HepG2 (cell line): ENCODE measurements around the gene TRERF1. TPM values are rescaled to one million over a fixed set of nuclear protein-coding genes. Genes with fewer than 3 reads are reported as not detected.

Experiments used
- ATAC-seq: fragments of 200-7000 bp; cut with Tn5 transposase; 3 replicates; pipeline ENCODE4 v1.9.1; 2020; ENCODE audit warnings: mild to moderate bottlenecking, moderate library complexity
- BruUV-seq: library from RNA; stranded (reverse); fragments of 400-500 nt; replicated peaks from 2 replicates; lab custom pipeline; 2021; lab: Mats Ljungman, UMichigan
- CTCF ChIA-PET: fragments of 300-600 bp; formaldehyde crosslinking; extraction: SDS; loops from one replicate; lab custom pipeline; 2021; ENCODE audit warnings: low total read pairs, inconsistent platforms, low intra/inter-chr PET ratio; lab: Yijun Ruan, JAX
- POLR2A ChIA-PET: fragments of 350-600 bp; sonication (Branson Sonifier 250); formaldehyde crosslinking; loops from one replicate; lab custom pipeline; 2020; ENCODE audit warnings: antibody characterized with exemption, inconsistent platforms; lab: Yijun Ruan, JAX
- DNase-seq: peaks from one replicate; pipeline ENCODE4 v3.0.0-alpha.2; 2015; ENCODE audit warnings: low spot score
- FAIRE-seq: peaks from 3 replicates; lab custom pipeline; 2011; peaks lifted over from hg19 to GRCh38; lab: Jason Lieb, UNC
- H2AFZ ChIP-seq: one replicate; pipeline ENCODE4 v1.6.1; 2011; ENCODE audit warnings: low read length, inconsistent platforms
- H3K27ac ChIP-seq: fragments of 300-600 bp; 3 replicates; pipeline ENCODE4 v1.8.0; 2011; ENCODE audit warnings: mixed run types, mild to moderate bottlenecking, mixed read lengths, low read length, inconsistent platforms; ENCODE audit not compliant: insufficient read depth; ENCODE audit errors: extremely low read length
- H3K27me3 ChIP-seq, 2 experiments: fragments of 200-600 bp in 1 of 2; 2 replicates in 1 of 2; 3 replicates in 1 of 2; pipeline versions ENCODE4 v1.6.0 to v1.8.0; 2011; ENCODE audit warnings: low read length in 2 of 2, mild to moderate bottlenecking in 2 of 2, moderate library complexity in 2 of 2, inconsistent platforms in 1 of 2; ENCODE audit not compliant: insufficient read depth in 2 of 2, control insufficient read depth in 1 of 2
- H3K36me3 ChIP-seq, 2 experiments: fragments of 200-600 bp in 1 of 2; replicated peaks in 1 of 2; 2 replicates in 1 of 2; 3 replicates in 1 of 2; pipeline versions ENCODE4 v1.5.1 to v1.8.0; 2011; ENCODE audit warnings: low read length in 2 of 2, inconsistent platforms in 1 of 2; ENCODE audit not compliant: insufficient read depth in 2 of 2, control insufficient read depth in 1 of 2
- H3K4me1 ChIP-seq: 2 replicates; pipeline ENCODE4 v1.5.1; 2012; ENCODE audit warnings: low read length, inconsistent platforms; ENCODE audit not compliant: insufficient read depth
- H3K4me2 ChIP-seq: 2 replicates; pipeline ENCODE4 v1.6.0; 2011; ENCODE audit warnings: low read depth, low read length, inconsistent platforms
- H3K4me3 ChIP-seq, 3 experiments: fragments of 200-600 bp in 1 of 3; sonication (generic), shearing (Covaris generic) in 1 of 3; replicated peaks in 1 of 3; 2 replicates each; pipeline ENCODE4 v1.5.1; 2011 to 2016; ENCODE audit warnings: low read length in 3 of 3, inconsistent platforms in 2 of 3, low read depth in 2 of 3, mild to moderate bottlenecking in 2 of 3, control low read depth in 1 of 3, mixed read lengths in 1 of 3; ENCODE audit not compliant: insufficient read depth in 1 of 3
- H3K79me2 ChIP-seq: one replicate; pipeline ENCODE4 v1.6.1; 2011; ENCODE audit warnings: low read length, inconsistent platforms; ENCODE audit not compliant: insufficient read depth
- H3K9ac ChIP-seq: 2 replicates; pipeline ENCODE4 v1.6.0; 2011; ENCODE audit warnings: mild to moderate bottlenecking, low read depth, low read length, inconsistent platforms; ENCODE audit not compliant: insufficient read depth
- H3K9me3 ChIP-seq: 2 replicates; pipeline ENCODE4 v1.5.1; 2012; ENCODE audit warnings: mild to moderate bottlenecking, low read length
- H4K20me1 ChIP-seq: 2 replicates; pipeline ENCODE4 v1.6.0; 2011; ENCODE audit warnings: inconsistent platforms, mild to moderate bottlenecking, low read length, moderate library complexity; ENCODE audit not compliant: insufficient read depth
- EZH2 ChIP-seq: conservative IDR thresholded peaks from 2 replicates; pipeline ENCODE4 v1.6.1; 2012; ENCODE audit warnings: mild to moderate bottlenecking, low read depth, low read length, moderate library complexity
- WGBS: methylation state at CpG from one replicate; pipeline ENCODE4 v1.1.6; 2017; ENCODE audit warnings: low lambda C conversion rate; 5-methylcytosine and 5-hydroxymethylcytosine counted together
- in situ Hi-C: cut with HindIII; loops from 2 replicates; pipeline ENCODE4 v1.10.0; 2017; ENCODE audit warnings: low pct_unique_long_range_greater_than_20kb; ENCODE audit not compliant: extremely low pct_ligation_motif_present
- intact Hi-C: fragments of 100-400 bp; cut with micrococcal nuclease; formaldehyde crosslinking; loops from one replicate; pipeline ENCODE4 v1.10.0; 2022; ENCODE audit not compliant: unreplicated experiment
- polyA plus RNA-seq, 8 experiments: library from polyadenylated mRNA; depleted of rRNA in 3 of 8; stranded (reverse) in 7 of 8; unstranded in 1 of 8; fragments of >200 nt; fragmentation: Illumina TruSeq in 4 of 8; extraction: Trizol in 4 of 8; gene quantifications; 2 replicates each; pipeline versions ENCODE4 v1.2.1 to v1.2.3, GENCODE V29; 2011 to 2016; ENCODE audit warnings: low read depth in 4 of 8, missing spikeins in 1 of 8, mixed read lengths in 1 of 8; ENCODE audit not compliant: insufficient read depth in 1 of 8
- total RNA-seq, 5 experiments: library from RNA; depleted of rRNA; stranded (reverse); fragments of >200 nt; fragmentation: Illumina TruSeq; extraction: Trizol; gene quantifications; 2 replicates each; pipeline ENCODE4 v1.2.3, GENCODE V29; 2016; ENCODE audit warnings: low read depth in 1 of 5
- TF ChIP-seq, protein P1 (sequence below): sonication (generic); formaldehyde crosslinking; IDR thresholded peaks from 2 replicates; pipeline ENCODE4 v1.4.0; 2020; ENCODE audit warnings: missing genetic modification reagents, borderline replicate concordance
- TF ChIP-seq, protein P2 (sequence below), 2 experiments: fragments of 450-650 bp in 1 of 2; sonication (generic) in 1 of 2; formaldehyde crosslinking in 1 of 2; IDR thresholded peaks; 2 replicates each; pipeline versions ENCODE4 v1.6.1 to v1.8.0; 2016 to 2022; ENCODE audit warnings: antibody characterized with exemption in 1 of 2, mild to moderate bottlenecking in 1 of 2, missing genetic modification reagents in 1 of 2

Gene TRERF1
- total and polyA plus RNA-seq, 2 of the 13 experiments (the other 11 are each of a cell fraction or from before 2014, with no cell fraction given) = 0.02 TPM; not detected in 1

DNA sequence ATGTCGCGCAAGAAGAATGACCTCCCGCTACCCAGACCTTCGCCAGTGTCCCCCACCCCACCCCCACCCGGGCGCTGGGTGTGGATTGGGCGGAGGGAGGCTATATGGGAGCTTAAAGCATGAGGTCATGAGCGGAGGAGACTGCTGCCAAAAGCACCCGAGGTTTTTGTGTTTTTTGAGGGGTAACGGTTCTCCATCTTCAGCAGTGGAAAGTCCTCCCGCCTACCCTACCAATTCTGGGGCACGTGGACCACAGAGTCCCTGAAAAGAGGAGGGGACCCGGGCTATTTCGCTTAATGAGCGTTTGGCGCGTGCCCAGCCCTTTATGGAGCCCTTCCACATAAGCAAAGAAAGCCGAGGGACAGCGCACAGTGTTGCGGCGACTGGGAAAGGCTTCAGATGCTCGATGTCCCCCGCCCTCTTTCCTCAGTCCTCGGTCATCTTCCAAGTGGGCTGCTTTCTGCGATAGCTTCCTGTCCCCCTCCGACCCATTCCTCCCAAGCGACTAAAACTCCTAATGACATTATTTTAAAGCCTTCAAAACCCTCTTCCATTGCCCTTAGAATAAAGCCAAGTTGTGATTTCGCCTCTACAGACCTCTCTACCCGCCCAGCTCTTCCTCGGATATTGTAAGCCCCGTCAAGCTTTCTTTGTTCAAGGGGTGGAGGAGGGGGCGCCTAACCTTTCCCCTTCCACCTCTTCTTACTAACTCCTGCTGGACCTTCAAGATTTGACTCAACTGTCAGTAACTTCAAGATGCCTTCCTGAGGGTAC is 2.1 kb upstream of the TRERF1 start:
- Histone ChIP-seq H3K36me3 (no peaks in the 10 kb centered on the region), H3K27me3 (peaks cover 8 to 67% of the 10 kb centered on the region in 2 experiments; a peak in 4 of 5 replicates), H3K9me3 (no peaks in the 10 kb centered on the region), H3K79me2 (no peaks in the 10 kb centered on the region), H3K27ac (no peak overlapping the region), H4K20me1 (no peaks in the 10 kb centered on the region), H2AFZ (no peak overlapping the region), H3K4me2 (peak overlapping the region; percentile 85), H3K9ac (no peak overlapping the region), H3K4me3 (peak overlapping the region in 2 of 3 experiments; percentile 59 to 72), H3K4me1 (peaks cover 11% of the 10 kb centered on the region)
- DNase-seq (no peak), FAIRE-seq (no peak), ATAC-seq (peak; percentile 20; the same call in 2 of the 3 replicates)
- POLR2A ChIA-PET = no interaction called here
- intact Hi-C loops (no loop called here), in situ Hi-C loops (no loop called here)
- 31% methylated on average over 32 of the region's 32 CpGs for WGBS
- TF ChIP-seq, protein P1, sequence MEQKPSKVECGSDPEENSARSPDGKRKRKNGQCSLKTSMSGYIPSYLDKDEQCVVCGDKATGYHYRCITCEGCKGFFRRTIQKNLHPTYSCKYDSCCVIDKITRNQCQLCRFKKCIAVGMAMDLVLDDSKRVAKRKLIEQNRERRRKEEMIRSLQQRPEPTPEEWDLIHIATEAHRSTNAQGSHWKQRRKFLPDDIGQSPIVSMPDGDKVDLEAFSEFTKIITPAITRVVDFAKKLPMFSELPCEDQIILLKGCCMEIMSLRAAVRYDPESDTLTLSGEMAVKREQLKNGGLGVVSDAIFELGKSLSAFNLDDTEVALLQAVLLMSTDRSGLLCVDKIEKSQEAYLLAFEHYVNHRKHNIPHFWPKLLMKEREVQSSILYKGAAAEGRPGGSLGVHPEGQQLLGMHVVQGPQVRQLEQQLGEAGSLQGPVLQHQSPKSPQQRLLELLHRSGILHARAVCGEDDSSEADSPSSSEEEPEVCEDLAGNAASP (CRISPR knock-in tag) = no peak
- TF ChIP-seq, protein P2, sequence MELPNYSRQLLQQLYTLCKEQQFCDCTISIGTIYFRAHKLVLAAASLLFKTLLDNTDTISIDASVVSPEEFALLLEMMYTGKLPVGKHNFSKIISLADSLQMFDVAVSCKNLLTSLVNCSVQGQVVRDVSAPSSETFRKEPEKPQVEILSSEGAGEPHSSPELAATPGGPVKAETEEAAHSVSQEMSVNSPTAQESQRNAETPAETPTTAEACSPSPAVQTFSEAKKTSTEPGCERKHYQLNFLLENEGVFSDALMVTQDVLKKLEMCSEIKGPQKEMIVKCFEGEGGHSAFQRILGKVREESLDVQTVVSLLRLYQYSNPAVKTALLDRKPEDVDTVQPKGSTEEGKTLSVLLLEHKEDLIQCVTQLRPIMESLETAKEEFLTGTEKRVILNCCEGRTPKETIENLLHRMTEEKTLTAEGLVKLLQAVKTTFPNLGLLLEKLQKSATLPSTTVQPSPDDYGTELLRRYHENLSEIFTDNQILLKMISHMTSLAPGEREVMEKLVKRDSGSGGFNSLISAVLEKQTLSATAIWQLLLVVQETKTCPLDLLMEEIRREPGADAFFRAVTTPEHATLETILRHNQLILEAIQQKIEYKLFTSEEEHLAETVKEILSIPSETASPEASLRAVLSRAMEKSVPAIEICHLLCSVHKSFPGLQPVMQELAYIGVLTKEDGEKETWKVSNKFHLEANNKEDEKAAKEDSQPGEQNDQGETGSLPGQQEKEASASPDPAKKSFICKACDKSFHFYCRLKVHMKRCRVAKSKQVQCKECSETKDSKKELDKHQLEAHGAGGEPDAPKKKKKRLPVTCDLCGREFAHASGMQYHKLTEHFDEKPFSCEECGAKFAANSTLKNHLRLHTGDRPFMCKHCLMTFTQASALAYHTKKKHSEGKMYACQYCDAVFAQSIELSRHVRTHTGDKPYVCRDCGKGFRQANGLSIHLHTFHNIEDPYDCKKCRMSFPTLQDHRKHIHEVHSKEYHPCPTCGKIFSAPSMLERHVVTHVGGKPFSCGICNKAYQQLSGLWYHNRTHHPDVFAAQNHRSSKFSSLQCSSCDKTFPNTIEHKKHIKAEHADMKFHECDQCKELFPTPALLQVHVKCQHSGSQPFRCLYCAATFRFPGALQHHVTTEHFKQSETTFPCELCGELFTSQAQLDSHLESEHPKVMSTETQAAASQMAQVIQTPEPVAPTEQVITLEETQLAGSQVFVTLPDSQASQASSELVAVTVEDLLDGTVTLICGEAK (IDR thresholded peaks at IDR 0.05) = no peak
- TF ChIP-seq, protein P2 (CRISPR knock-in tag; IDR thresholded peaks at IDR 0.05) = 0 out of 2 replicates have a peak, but pooled peaks have one; percentile 23
- TF ChIP-seq EZH2 = 0 out of 2 replicates have a peak, but pooled peaks have one; percentile 74
- BruUV-seq = no TSS peak
- CTCF ChIA-PET = no interaction called here
